ENCODE measurements around the gene SARS1.
"Not testable (repeated sequence)": the region's sequence is repeated elsewhere in the genome, so short reads cannot be mapped to it uniquely, and the experiment has no call there.

The SARS1 gene

DNA sequence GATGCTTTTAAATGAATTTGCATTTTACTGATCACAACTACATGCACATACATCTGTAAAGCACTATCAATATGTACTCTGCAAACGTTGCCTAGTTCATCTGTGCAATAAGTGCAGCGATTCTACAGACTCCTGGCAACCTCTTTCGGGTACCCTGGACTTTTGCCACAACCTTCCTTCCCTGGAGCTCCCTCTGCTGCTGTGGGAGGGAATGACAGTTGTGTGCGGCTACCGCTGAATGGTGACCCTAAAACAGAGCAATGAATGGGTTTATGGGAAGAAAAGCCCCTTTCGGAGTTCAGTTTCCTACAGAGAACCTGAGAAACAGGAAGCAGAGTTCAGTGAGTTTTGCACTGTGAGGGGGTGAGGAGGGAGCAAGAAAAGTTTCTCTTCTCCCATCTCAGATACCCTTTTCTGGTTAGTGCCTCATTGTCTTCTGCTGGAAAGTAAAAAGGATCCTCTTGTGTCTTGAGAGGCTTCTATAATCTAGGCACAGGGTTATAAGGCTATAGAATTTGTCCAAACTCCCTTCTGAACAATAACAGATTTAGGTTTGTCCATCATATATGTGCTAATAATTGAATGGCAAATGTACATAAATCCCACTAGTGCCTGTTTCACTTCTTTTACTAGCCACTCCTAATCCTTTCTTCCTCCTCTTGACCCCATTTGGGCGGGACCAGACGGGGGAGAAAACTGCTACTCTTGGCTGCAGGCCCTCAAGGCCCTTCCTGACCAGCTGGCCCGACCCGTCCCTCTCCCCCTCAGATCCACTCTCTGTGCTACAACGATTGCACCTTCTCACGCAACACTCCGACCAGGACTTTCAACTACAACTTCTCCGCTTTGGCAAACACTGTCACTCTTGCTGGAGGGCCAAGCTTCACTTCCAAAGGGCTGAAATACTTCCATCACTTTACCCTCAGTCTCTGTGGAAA, 19.8 kb upstream of the SARS1 start:
- FAIRE-seq = no peak

DNA sequence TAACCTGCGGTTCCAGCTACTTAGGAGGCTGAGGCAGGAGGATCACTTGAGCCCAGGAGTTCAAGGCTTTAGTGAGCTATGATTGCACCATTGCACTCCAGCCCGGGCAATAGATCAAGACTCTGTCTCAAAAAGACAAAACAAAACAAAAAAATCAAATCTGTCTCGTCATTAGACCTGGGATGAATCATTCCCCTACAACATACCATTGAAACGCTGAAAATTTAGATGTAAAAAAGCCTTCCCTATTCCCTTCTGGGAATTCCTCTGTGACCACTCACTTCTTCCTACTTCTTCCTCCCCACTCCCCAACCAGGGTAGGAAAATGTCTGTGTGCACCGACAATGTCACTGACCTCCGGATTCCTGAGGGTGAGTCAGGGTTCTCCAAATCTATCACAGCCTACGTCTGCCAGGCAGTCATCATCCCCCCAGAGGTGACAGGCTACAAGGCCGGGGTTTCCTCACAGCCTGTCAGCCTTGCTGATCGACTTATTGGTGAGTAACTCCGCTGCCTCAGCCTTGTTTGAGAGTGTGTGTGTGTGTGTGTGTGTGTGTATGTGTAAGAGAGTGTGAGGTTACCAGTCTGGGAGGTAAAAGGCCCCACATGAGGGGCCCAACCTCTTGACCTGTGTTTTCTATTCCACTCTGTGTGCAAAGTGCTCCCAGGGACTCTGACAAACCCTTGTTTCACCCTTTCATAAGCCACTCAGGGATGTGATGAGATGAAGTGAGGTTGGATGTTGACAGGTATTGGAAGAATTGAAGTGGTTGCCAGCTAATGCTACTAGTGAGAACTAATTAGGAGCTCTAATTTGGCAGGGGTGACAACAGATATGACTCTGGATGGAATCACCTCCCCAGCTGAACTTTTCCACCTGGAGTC, 16.3 kb upstream of the SARS1 start:
- FAIRE-seq = no peak

DNA sequence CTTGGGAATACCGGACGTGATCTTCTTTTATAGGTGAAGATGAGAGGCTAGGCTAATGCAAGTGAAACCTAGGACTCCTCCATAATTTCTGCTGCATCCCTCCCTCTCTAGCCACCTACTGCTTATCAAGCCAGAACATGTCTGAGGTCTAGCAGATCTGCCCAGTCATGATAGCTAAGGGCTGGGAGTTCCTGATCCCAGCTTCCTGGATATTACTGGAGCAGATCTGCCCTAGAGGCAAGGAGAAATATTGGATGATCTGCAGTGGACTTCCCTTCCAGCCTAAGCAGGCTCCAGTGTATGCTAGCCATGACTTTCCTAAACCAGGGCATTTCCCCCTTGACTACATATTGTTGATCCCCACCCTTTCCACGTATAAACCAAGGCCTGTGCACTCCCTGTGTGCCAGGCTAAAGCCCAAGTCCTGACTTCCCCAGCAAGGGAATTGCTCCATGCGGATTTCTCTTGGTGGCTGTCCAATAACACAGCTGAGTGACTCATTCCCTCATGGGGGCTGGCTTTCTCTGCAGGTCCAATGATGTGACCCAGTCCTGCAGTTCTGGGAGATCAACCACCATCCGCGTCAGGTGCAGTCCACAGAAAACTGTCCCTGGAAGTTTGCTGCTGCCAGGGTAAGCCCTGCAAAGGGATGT, 15.5 kb upstream of the SARS1 start:
- no peak for FAIRE-seq

DNA sequence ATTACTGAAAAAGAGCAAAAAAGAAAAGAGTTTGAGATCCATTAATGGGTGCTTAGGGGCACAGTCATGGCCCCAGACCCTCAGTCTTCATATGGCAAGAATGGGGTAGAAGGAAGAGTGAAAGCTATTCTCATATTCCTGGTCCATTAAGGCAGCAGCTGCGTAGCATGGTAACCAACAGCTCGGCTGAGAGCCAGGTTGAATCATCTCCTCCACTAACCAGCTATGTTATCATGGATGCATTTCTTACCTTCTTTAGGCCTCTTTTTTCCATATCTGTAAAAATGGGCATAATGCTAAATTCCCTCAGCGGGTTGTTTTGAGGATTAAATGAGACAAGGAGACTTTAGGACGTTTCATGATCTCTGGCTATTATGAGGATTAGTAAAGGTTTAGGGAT, 15.0 kb upstream of the SARS1 start:
- FAIRE-seq = no peak

DNA sequence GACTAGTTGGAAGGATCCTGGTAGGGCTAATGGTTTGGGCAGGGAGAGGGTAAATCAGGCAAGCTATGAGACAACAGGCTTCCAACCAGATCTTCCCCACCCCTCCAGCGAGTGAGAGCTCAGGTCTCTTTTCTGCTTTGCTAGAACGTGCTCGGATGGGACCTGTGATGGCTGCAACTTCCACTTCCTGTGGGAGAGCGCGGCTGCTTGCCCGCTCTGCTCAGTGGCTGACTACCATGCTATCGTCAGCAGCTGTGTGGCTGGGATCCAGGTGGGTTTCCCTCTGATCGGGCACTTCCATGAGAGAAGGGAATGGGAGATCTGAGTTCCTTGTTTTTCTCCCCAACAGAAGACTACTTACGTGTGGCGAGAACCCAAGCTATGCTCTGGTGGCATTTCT, 14.0 kb upstream of the SARS1 start:
- no peak for FAIRE-seq

DNA sequence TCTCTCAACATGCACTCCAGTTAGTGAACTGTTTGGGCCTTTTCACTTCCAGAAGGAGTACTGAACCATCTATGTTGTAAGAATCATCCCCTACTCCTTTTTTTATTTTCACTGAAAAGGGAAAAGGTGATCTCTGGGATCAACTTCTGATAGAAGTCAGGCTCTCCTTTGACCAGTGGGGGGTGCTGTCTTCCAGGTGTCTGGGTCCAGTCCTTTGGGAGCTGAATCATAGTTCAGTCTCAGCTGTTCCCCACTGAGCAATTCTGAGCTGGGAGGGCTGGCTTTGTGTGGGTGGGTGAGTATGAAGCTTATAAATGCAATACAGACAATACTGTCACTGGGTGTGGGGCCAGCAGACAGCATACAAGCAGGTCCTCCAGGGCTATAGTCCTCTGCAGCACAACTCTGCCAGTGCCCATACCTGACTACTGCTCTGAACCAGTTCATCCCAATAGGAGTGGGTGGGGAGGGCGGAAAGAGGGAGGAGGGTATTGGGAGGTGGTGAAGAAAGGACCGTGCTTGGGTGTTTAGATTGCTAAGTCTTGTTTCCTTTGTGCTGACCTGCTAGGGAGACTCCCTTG, 12.5 kb upstream of the SARS1 start:
- no peak for FAIRE-seq

DNA sequence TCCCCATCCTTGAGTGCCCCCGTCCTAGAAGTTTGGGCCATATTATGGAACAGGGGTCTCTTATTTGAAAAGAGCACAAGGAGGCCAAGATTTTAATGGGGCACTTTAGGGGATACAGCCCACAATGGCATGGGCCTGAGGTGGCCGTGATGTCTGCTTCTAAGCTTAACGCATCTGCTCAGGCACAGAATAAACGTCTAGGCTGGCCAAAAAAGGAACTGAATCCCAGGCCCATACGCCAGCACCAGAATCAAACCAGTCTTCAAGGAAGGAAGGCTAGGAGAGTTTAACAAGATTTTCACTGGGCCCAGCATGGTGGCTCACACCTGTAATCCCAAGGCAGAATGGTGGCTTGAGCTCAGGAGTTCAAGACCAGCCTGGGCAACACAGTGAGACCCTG, 9.2 kb upstream of the SARS1 start:
- FAIRE-seq = no peak

DNA sequence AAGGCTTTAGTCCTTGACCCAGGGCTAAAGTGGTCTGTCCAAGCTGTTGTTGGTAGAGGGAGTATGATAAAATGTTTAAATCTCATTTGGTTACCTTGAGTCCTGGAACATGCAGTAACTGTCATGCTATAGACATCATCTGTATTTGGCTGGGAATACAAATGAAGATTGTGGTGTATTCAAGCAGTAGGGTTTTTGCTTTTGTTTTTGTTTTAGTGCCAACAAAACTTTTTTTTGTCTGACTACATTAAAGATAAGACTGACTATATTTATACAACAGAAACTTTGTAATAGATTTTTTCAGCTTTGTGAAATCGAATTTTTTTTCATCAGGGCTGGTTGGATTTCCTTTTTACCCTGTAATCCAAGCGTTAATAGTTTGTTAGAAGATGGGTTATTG, 7.4 kb upstream of the SARS1 start:
- no peak for FAIRE-seq

DNA sequence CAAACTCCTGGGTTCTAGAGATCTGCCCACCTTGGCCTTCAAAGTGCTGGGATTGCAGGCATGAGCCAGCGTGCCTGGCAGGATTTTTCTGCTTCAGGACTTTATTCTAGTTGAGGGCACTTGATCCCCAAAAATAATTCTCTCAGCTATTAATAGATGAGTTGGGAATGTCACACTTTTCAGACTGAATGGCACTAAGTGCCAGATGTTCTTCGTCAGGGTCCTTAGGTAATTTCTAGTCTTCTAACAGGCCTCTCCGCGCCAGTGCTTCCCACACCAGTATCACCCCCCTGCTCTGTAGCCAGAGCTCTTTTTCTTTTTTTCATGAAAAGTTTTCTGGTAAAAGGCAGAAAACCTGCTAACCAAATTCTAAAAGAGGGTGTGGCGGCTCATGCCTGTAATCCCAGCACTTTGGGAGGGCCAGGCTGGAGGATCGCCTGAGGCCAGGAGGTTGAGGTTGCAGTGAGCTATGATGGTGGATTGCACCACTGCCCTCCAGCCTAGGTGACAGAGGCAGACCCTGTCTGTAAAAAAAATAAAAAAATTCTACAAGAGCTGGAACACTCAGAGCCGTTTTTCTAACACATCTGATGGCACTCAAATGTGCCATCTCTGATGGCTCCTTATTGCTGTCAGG, 6.1 kb upstream of the SARS1 start:
- FAIRE-seq = no peak

DNA sequence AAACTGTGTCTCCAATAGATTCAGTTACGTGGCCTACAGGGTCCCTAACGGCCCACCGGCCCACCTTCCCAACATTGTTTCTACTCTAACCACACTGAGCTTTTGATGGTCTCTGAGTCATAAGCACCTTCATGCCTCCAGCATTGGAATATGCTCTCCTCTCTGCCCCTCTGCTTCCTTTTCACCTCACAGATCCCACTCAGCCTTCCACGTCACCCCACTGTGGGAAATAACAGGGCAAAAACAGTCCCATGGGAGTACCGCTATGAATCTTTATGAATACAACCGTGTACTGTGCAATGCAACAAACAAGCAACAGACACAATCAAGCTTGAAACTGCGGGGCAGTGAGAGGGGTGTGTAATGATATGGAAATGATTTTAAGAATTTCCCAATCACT, 5.3 kb upstream of the SARS1 start:
- FAIRE-seq = no peak

DNA sequence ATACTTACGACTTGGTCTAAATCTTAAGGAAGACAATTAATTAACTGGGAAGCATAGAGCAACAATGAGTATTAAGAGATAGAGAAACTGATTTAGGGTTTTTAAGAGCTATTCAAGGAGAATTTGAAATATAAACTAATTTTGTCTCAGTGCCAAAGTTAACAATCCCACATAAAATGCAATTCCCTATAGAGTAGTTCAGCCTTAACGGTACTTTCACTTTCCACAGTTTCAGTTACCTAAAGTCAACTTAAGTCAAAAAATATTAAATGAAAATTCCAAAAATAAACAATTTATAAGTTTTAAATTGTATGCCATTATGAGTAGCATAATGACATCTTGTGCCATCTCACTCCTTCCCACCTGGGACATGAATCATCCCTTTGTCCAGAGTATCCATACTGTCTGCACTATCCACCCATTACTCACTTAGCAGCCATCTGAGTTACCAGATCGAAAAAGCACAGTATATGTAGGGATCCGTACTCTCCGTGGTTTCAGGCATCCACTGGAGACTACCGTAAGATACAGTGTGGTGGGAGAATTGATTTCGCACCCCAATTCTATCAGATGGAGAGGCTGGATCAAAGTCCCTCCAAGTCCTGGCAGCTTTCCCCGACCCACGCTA, 4.8 kb upstream of the SARS1 start:
- no peak for FAIRE-seq

DNA sequence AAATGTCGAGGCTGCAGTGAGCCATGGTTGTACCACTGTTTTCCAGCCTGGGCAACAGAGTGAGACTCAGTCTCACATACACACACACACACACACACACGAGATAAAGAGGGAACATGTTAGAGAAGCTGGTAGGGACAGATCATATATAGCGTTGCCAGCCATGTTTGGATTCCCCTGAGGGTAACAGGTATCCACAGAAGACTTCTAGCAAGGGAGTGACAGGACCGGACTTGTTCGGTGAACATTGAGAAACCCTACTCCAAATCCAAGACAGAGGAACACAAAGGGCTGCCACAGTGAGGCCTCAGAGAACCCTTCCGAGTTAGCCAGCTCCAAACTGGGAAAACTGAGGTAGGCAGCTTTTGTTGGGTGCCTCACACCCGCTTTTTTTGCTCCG, 3.7 kb upstream of the SARS1 start:
- FAIRE-seq = no peak

DNA sequence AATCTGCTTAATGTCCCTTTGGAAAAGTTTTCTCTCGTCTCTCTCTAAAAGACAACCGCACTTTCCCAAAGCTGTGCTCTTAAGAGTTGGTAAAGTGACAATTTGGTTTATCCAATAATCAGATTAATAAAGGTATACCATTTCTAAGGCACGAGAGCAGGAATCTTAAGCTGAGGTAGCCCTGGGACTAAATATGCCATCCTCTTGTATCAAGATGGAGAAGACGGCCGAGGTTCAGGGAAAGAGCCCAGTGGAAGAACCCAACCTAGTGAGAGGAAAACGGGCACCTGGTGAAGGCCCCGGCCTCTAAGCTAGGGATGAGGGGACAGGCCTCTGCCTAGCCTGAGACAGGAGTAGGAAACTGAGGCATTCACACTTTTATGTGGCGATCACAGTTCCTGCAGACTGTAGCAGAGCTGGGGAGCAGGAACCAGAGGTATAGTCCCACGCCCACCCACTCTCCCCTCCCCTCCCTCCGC, 334 bp upstream of the SARS1 start:
- no peak for FAIRE-seq

DNA sequence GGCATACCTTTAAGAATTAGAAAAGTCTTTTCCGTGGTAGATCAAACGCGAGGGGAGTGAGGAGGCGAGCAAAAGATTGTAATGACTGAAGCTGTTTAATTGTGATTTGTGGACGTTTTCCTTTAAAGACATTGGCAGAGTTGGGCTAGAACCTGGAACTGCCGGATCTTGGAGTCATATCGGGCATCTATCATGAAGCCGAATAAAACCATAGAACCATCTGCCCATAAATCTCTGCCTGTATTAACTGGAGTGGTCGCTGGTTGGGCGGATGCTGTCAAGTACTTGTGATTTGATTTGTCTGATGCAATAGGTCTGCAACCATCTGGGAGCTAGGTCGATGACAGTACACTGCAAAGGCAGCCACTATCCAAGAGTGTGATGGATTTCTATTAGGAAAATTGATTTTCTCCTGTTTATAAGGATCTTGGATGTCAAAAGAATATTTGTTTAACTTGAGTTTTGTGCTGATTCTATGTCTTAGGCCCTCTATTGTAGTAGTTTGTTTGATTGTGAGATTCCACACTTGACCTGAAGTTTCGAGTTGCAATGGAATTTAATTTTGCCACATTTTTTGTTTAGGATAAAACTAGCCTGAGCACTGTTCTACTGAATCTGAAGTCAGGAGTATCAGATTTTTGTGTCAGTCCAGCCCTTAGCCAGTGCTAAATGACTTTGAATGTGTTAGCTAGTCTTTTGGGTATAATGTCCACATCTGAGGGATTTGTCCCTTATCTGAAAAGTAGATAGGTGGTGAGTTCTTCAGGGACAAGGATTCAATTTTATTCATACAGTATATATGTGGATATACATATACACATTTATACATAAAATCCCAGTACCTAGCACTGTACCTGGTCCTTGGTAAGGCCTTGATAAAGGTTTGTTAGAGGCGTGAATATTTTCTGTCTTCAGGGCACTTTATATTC, 1.2 kb downstream of the SARS1 start:
- FAIRE-seq = no peak

DNA sequence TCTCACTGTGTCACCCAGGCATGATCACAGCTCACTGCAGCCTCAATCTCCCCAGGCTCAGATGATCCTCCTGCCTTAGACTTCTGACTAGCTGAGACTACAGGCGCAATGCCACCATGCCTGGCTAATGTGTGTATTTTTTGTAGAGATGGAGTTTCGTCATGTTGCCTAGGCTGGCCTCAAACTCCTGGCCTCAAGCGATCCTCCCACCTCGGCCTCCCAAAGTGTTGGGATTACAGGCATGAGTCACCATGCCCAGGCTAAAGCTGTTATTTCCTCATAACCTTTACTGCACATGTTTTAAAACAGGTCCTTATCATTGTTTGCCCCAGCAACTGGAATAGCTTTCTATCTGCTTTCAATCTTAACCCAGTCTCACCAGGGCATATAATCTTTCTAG, 2.9 kb downstream of the SARS1 start:
- FAIRE-seq = no peak

DNA sequence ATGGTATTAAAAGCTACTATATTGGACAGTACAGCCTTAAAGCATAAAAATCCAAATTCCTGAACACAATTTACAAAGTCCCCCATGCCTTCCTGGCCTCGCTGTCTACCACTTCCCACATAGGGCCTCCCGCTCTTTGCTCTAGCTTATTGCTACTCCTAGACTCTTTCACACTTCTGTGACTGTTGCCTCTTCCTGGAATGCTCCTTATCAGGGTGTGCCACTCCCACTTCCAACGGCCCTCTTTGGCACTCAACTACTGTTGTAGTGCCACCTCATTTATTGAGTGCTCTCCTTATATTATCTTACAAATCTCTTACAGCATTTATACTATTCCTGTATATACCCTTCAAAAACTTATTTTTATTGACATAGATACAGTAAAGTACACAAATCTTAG, 4.8 kb downstream of the SARS1 start:
- FAIRE-seq = no peak

DNA sequence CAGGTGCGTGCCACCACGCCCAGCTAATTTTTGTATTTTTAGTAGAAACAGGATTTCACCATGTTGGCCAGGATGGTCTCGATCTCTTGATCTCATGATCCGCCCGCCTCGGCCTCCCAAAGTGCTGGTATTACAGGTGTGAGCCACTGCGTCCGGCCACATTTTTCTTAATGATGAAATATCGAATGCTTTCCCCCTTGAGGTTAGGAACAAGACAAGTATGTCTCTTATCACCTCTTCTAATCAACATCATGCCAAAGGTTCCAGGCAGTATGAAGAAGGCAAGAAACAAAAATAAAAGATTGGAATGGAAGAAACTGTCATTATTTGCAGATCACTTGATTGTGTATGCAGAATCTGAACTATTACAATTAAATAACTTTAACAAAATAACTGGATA, 7.5 kb downstream of the SARS1 start:
- not testable (repeated sequence) for FAIRE-seq

DNA sequence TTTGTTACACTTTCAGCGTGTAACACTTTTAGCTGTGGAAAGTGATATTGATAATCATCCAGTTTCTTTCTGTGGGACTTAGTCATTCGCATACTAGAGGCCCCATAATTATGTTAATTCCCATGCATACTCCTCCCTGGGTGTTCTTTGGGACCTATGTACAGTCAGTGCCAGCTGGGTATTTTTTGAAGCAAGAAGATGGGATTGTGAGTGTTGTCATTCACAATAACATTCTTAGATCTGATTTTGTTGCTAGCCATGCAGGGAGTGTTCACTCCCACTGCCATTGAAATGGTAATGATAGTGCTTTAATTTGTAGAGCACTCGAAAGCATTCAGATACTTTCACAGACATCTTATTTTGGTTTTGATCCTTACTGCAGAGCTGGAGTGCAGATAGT, 11.6 kb downstream of the SARS1 start:
- FAIRE-seq = no peak

DNA sequence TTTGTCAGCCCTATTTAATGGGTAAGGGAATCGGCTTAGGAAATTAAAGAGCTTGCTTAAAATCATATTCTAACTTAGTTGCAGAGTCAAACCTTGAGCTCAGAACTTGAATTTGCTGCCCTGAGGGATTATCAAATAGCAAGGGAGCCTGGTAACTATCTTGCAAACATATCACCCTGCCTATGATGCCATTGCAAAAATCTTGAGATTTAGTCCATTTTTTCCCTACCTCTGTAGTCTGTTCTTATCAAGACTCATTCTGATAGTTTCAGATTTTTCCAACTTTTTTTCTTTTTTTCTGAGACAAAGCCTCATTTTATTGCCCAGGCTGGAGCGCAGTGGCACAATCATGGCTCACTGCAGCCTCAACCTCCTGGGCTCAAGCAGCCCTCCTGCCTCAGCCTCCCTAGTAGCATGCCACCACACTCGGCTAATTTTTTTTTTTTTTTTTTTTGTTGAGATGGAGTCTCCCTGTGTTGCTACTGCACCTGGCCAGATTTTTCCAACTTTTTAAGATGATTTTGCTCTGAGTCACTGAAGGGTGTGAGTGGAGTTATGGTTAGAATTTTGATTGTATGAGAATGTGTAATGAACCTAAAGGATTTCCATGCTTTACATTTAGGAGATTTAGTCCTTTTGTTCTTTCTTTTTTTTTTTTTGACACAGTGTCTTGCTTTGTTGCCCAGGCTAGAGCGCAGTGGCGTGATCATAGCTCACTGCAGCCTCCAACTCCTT, 12.2 kb downstream of the SARS1 start:
- FAIRE-seq = no peak

DNA sequence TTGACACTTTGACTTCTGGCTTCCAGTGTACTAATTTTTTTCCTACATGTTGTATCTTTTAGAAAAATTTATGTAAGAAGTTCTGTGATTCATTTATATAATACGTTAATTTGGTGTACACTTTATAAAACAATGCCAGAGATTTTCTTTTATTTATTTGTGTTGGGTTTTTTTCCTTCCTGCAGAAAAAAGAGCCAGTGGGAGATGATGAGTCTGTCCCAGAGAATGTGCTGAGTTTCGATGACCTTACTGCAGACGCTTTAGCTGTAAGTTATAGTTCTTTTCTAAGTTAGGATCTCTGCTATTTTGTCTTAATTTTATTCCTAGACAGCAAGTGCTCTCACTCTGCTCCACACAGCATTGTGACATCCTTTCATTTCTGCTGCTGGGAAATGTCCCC, 14.4 kb downstream of the SARS1 start:
- FAIRE-seq = no peak

Data from G401.6 (cell line).